ENCODE data around the gene PHF19.

- TF ChIP-seq POLR2A (IDR thresholded peaks at IDR 0.05; ENCODE audit: low read length): no peak
- TF ChIP-seq GATA1 (IDR thresholded peaks at IDR 0.05; ENCODE audit: low read depth, low read length): no peak
Observed at GRCh38 chr9:120875643-120875953, 1.4 kb downstream of the PHF19 start.
